HL-60 (cell line): ENCODE measurements around the gene ELMOD3.

Source experiments
- DNase-seq, 2 experiments: peaks; one replicate each; pipeline ENCODE4 v3.0.0-alpha.2; 2010 to 2020; ENCODE audit warnings: low read depth in 1 of 2, low spot score in 1 of 2
- H3K27ac ChIP-seq: fragments of 250-450 bp; sonication (Bioruptor Pico); replicated peaks from 2 replicates; pipeline ENCODE4 v1.5.1; 2020; ENCODE audit warnings: mild to moderate bottlenecking, moderate library complexity
- H3K27me3 ChIP-seq: fragments of 250-450 bp; sonication (Bioruptor Pico); 2 replicates; pipeline ENCODE4 v1.5.1; 2021; ENCODE audit warnings: mild to moderate bottlenecking, moderate library complexity; ENCODE audit not compliant: insufficient read depth, poor library complexity, severe bottlenecking
- H3K4me3 ChIP-seq: replicated peaks from 2 replicates; pipeline ENCODE4 v1.5.1; 2011; ENCODE audit warnings: mild to moderate bottlenecking, control low read depth, low read length; ENCODE audit not compliant: insufficient read depth
- CTCF ChIP-seq: IDR thresholded peaks from one replicate; pipeline ENCODE4 v1.5.1; 2011; ENCODE audit warnings: low read length, control low read depth, inconsistent platforms; ENCODE audit not compliant: insufficient read depth
- GABPA ChIP-seq: IDR thresholded peaks from 2 replicates; pipeline ENCODE4 v1.6.1; 2012; ENCODE audit warnings: low read depth
- POLR2AphosphoS5 ChIP-seq: IDR thresholded peaks from 2 replicates; pipeline ENCODE4 v1.6.1; 2012; ENCODE audit warnings: low read depth
- REST ChIP-seq: IDR thresholded peaks from 2 replicates; pipeline ENCODE4 v1.6.1; 2012; ENCODE audit warnings: low read depth; ENCODE audit not compliant: insufficient replicate concordance
- SPI1 ChIP-seq: IDR thresholded peaks from 2 replicates; pipeline ENCODE4 v1.6.1; 2012; ENCODE audit warnings: low read depth, mild to moderate bottlenecking, borderline replicate concordance

ELMOD3 gene

GRCh38 chr2:85394976-85395375 lies 40.4 kb downstream of the ELMOD3 start:
- Histone ChIP-seq H3K27ac (no peak overlapping the region), H3K27me3 (no peaks in the 10 kb centered on the region), H3K4me3 (no peak overlapping the region)
- no peak for DNase-seq
- TF ChIP-seq REST, result no peak
- no peak for TF ChIP-seq CTCF
- no peak for TF ChIP-seq GABPA
- no peak for TF ChIP-seq SPI1
- no peak for TF ChIP-seq POLR2AphosphoS5

GRCh38 chr2:85395912-85396475 lies 41.4 kb downstream of the ELMOD3 start:
- Histone ChIP-seq H3K27ac (no peak overlapping the region), H3K4me3 (no peak overlapping the region)
- no peak for DNase-seq

GRCh38 chr2:85396531-85397470 lies 42.2 kb downstream of the ELMOD3 start:
- TF ChIP-seq REST (no peak), GABPA (no peak), POLR2AphosphoS5 (no peak), CTCF (no peak), SPI1 (no peak)
- no peak overlapping the region for H3K4me3 ChIP-seq
- no peak overlapping the region for H3K27ac ChIP-seq
- DNase-seq, result no peak
- no peaks in the 10 kb centered on the region for H3K27me3 ChIP-seq

More at GRCh38 chr2:85395912-85396475, 41.4 kb downstream of the ELMOD3 start:
- no peaks in the 10 kb centered on the region for H3K27me3 ChIP-seq
- TF ChIP-seq REST (no peak), SPI1 (no peak)
